Thyroid gland (tissue), 4 donors: ENCODE results near the gene C6orf132.

Experiments used
- CTCF ChIP-seq, 6 experiments: fragments of 200-600 bp in 3 of 6; fragments of 450-650 bp in 3 of 6; sonication (generic) in 3 of 6; IDR thresholded peaks; one replicate each; pipeline ENCODE4 v1.5.1; 2016 to 2019; ENCODE audit warnings: antibody characterized with exemption in 6 of 6, mild to moderate bottlenecking in 2 of 6, inconsistent platforms in 1 of 6, moderate library complexity in 1 of 6
- POLR2A ChIP-seq, 2 donors: fragments of 450-650 bp; IDR thresholded peaks; one replicate each; pipeline ENCODE4 v1.6.1; 2017; ENCODE audit warnings: antibody characterized with exemption in 2 of 2, mild to moderate bottlenecking in 2 of 2, moderate library complexity in 1 of 2

- TF ChIP-seq CTCF (IDR thresholded peaks at IDR 0.05) (peak in 2 of 6 experiments; percentile 20 to 24), POLR2A (IDR thresholded peaks at IDR 0.05) (no peak)
Observed at GRCh38 chr6:42084889-42085288, 57.5 kb downstream of the C6orf132 start.
